ENCODE data around the gene CNOT8. TPM values are rescaled to one million over a fixed set of nuclear protein-coding genes. Genes with fewer than 3 reads are reported as not detected.
A peak's percentile ranks its signal among the peaks of the same experiment; 100 is the strongest.

Gene CNOT8
- total and polyA plus RNA-seq, 7 experiments from 2014 or later: 79.8 to 198 (median 104) TPM

GRCh38 chr5:154878642-154879335 is 20.4 kb downstream of the CNOT8 start:
- intact Hi-C loops (cut with micrococcal nuclease): no loop called here
- Mint-ChIP-seq H3K27me3 (no peaks in the 10 kb centered on the region), H3K4me3 (no peak overlapping the region), H3K27ac (peak overlapping the region in 2 of 9 donors; percentile 49 to 71), H3K36me3 (peaks cover 40 to 79% (median 78%) of the 10 kb centered on the region in 5 donors), H3K9me3 (peaks cover 11 to 64% (median 26%) of the 10 kb centered on the region in 11 donors), H3K4me1 (peaks cover 0 to 2% (median 0%) of the 10 kb centered on the region in 7 donors)
- no peak for ATAC-seq
- Histone ChIP-seq H3K4me1 (ENCODE audit: control insufficient read depth in 2 of 2, insufficient read depth in 2 of 2, low read length in 2 of 2) (no peaks in the 10 kb centered on the region), H3K4me3 (ENCODE audit: low read length) (no peak overlapping the region), H3K27me3 (ENCODE audit: control insufficient read depth in 2 of 2, insufficient read depth in 2 of 2, low read length in 2 of 2) (no peaks in the 10 kb centered on the region), H3K27ac (ENCODE audit: low read depth, low read length) (no peak overlapping the region), H3K9me3 (ENCODE audit: control insufficient read depth in 2 of 3, low read length in 3 of 3) (peaks cover 0 to 22% (median 7%) of the 10 kb centered on the region in 3 experiments), H3K36me3 (ENCODE audit: control insufficient read depth in 2 of 3, insufficient read depth in 3 of 3, low read length in 3 of 3) (peaks cover 4 to 40% (median 11%) of the 10 kb centered on the region in 3 experiments)
- ChIA-PET POLR2A (interaction anchor here (0.7 kb wide), 1 partner anchor 15 kb away, joined by 7 read pairs; no protein-coding TSS in a partner anchor), CTCF (no interaction called here)
- DNase-seq: no peak

DNA sequence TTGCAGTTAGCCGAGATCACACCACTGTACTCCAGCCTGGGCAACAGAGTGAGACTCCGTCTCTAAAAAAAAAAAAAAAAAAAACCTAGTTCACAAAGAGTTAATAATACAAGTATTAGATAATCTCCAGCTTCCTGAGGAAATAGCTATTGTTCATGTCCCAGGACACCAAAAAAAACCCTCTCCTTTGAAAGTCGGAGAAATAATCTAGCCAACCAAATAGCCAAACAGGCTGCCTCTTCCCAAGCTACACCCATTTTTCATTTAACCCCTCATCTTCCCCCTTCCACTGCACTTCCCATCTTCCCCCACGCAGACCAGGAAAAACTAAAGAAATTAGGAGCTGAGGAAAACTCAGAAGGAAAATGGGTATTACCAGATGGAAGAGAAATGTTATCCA is 23.6 kb downstream of the CNOT8 start:
- no peak overlapping the region for H3K4me3 ChIP-seq (ENCODE audit: low read length)
- DNase-seq: no peak
- H3K36me3 Mint-ChIP-seq: peaks cover 29 to 82% (median 80%) of the 10 kb centered on the region in 5 donors
- intact Hi-C loops (cut with micrococcal nuclease): no loop called here
- H3K27me3 Mint-ChIP-seq: no peaks in the 10 kb centered on the region
- peaks cover 0 to 16% (median 0%) of the 10 kb centered on the region in 3 experiments for H3K36me3 ChIP-seq (ENCODE audit: control insufficient read depth in 2 of 3, insufficient read depth in 3 of 3, low read length in 3 of 3)
- peaks cover 0 to 2% (median 0%) of the 10 kb centered on the region in 7 donors for H3K4me1 Mint-ChIP-seq
- peaks cover 0 to 52% (median 25%) of the 10 kb centered on the region in 3 experiments for H3K9me3 ChIP-seq (ENCODE audit: control insufficient read depth in 2 of 3, low read length in 3 of 3)
- no peak overlapping the region for H3K27ac ChIP-seq (ENCODE audit: low read depth, low read length)
- H3K4me1 ChIP-seq (ENCODE audit: control insufficient read depth in 2 of 2, insufficient read depth in 2 of 2, low read length in 2 of 2): no peaks in the 10 kb centered on the region
- peaks cover 8 to 85% (median 52%) of the 10 kb centered on the region in 11 donors for H3K9me3 Mint-ChIP-seq
- no peak overlapping the region for H3K4me3 Mint-ChIP-seq
- H3K27me3 ChIP-seq (ENCODE audit: control insufficient read depth in 2 of 2, insufficient read depth in 2 of 2, low read length in 2 of 2): no peaks in the 10 kb centered on the region
- H3K27ac Mint-ChIP-seq: no peak overlapping the region
- ATAC-seq: no peak
- ChIA-PET CTCF (interaction anchor here (0.9 kb wide), 1 partner anchor 232 kb away, joined by 4 read pairs; no protein-coding TSS in a partner anchor), POLR2A (no interaction called here)

GRCh38 chr5:154884424-154884823 is 26.0 kb downstream of the CNOT8 start:
- ChIA-PET POLR2A (no interaction called here), CTCF (no interaction called here)
- intact Hi-C loops (cut with micrococcal nuclease): no loop called here
- Mint-ChIP-seq H3K27ac (no peak overlapping the region), H3K36me3 (peaks cover 36 to 94% (median 89%) of the 10 kb centered on the region in 5 donors), H3K4me3 (no peak overlapping the region), H3K9me3 (peaks cover 5 to 83% (median 44%) of the 10 kb centered on the region in 11 donors), H3K4me1 (peaks cover 0 to 2% (median 0%) of the 10 kb centered on the region in 7 donors), H3K27me3 (no peaks in the 10 kb centered on the region)
- Histone ChIP-seq H3K27me3 (ENCODE audit: control insufficient read depth in 2 of 2, insufficient read depth in 2 of 2, low read length in 2 of 2) (no peaks in the 10 kb centered on the region), H3K36me3 (ENCODE audit: control insufficient read depth in 2 of 3, insufficient read depth in 3 of 3, low read length in 3 of 3) (peaks cover 0 to 32% (median 3%) of the 10 kb centered on the region in 3 experiments), H3K4me3 (ENCODE audit: low read length) (no peak overlapping the region), H3K9me3 (ENCODE audit: control insufficient read depth in 2 of 3, low read length in 3 of 3) (peaks cover 0 to 36% (median 17%) of the 10 kb centered on the region in 3 experiments), H3K27ac (ENCODE audit: low read depth, low read length) (no peak overlapping the region), H3K4me1 (ENCODE audit: control insufficient read depth in 2 of 2, insufficient read depth in 2 of 2, low read length in 2 of 2) (no peaks in the 10 kb centered on the region)
- no peak for ATAC-seq
- no peak for DNase-seq

DNA sequence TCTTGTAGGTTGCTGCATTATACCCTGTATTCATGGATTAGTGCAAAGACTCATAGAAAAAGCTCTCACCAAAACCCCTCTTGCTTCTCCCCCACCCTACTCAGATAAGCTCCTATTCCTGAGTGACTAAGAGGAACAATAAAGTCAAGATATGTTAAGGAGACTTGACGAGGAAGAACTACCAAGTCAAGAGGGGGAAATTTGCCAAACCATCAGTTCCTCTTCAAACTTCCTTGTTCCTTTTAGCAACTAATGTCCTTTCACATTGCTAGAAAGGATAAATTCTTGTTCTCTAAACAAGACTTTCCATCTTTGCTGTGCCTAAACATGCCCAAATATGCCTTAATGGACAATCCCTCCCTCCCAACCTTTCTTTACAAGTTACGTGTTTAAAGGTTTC is 27.0 kb downstream of the CNOT8 start:
- Histone ChIP-seq H3K27me3 (ENCODE audit: control insufficient read depth in 2 of 2, insufficient read depth in 2 of 2, low read length in 2 of 2) (no peaks in the 10 kb centered on the region), H3K36me3 (ENCODE audit: control insufficient read depth in 2 of 3, insufficient read depth in 3 of 3, low read length in 3 of 3) (peaks cover 0 to 41% (median 3%) of the 10 kb centered on the region in 3 experiments), H3K4me3 (ENCODE audit: low read length) (no peak overlapping the region), H3K27ac (ENCODE audit: low read depth, low read length) (no peak overlapping the region), H3K4me1 (ENCODE audit: control insufficient read depth in 2 of 2, insufficient read depth in 2 of 2, low read length in 2 of 2) (no peaks in the 10 kb centered on the region), H3K9me3 (ENCODE audit: control insufficient read depth in 2 of 3, low read length in 3 of 3) (peaks cover 0 to 36% (median 17%) of the 10 kb centered on the region in 3 experiments)
- no peak overlapping the region for H3K4me3 Mint-ChIP-seq
- H3K27ac Mint-ChIP-seq: no peak overlapping the region
- ChIA-PET POLR2A (no interaction called here), CTCF (no interaction called here)
- DNase-seq (no peak), ATAC-seq (peak; percentile 26)
- intact Hi-C loops (cut with micrococcal nuclease): no loop called here
- peaks cover 4 to 77% (median 35%) of the 10 kb centered on the region in 11 donors for H3K9me3 Mint-ChIP-seq
- H3K27me3 Mint-ChIP-seq: no peaks in the 10 kb centered on the region
- peaks cover 0 to 1% (median 0%) of the 10 kb centered on the region in 7 donors for H3K4me1 Mint-ChIP-seq
- peaks cover 34 to 91% (median 86%) of the 10 kb centered on the region in 5 donors for H3K36me3 Mint-ChIP-seq

- Histone ChIP-seq H3K27me3 (ENCODE audit: control insufficient read depth in 2 of 2, insufficient read depth in 2 of 2, low read length in 2 of 2) (no peaks in the 10 kb centered on the region), H3K36me3 (ENCODE audit: control insufficient read depth in 2 of 3, insufficient read depth in 3 of 3, low read length in 3 of 3) (peaks cover 3 to 94% (median 26%) of the 10 kb centered on the region in 3 experiments), H3K4me3 (ENCODE audit: low read length) (no peak overlapping the region), H3K9me3 (ENCODE audit: control insufficient read depth in 2 of 3, low read length in 3 of 3) (peaks cover 0 to 3% (median 0%) of the 10 kb centered on the region in 3 experiments), H3K4me1 (ENCODE audit: control insufficient read depth in 2 of 2, insufficient read depth in 2 of 2, low read length in 2 of 2) (no peaks in the 10 kb centered on the region), H3K27ac (ENCODE audit: low read depth, low read length) (no peak overlapping the region)
- ChIA-PET CTCF (no interaction called here), POLR2A (no interaction called here)
- no peak for ATAC-seq
- Mint-ChIP-seq H3K27me3 (no peaks in the 10 kb centered on the region), H3K27ac (peak overlapping the region in 2 of 9 donors; percentile 32 to 60), H3K36me3 (peaks cover 22 to 75% (median 61%) of the 10 kb centered on the region in 5 donors), H3K9me3 (peaks cover 0 to 19% (median 3%) of the 10 kb centered on the region in 11 donors), H3K4me1 (peaks cover 0 to 7% (median 0%) of the 10 kb centered on the region in 7 donors), H3K4me3 (no peak overlapping the region)
- intact Hi-C loops (cut with micrococcal nuclease): no loop called here
- no peak for DNase-seq
Observed at GRCh38 chr5:154892369-154892771, 33.9 kb downstream of the CNOT8 start.

- Mint-ChIP-seq H3K4me3 (no peak overlapping the region), H3K9me3 (peaks cover 0 to 11% (median 0%) of the 10 kb centered on the region in 11 donors), H3K36me3 (peaks cover 14 to 67% (median 55%) of the 10 kb centered on the region in 5 donors), H3K4me1 (peaks cover 0 to 7% (median 0%) of the 10 kb centered on the region in 7 donors), H3K27me3 (no peaks in the 10 kb centered on the region), H3K27ac (no peak overlapping the region)
- H3K4me3 ChIP-seq (ENCODE audit: low read length): no peak overlapping the region
- POLR2A ChIA-PET: no interaction called here
- no peaks in the 10 kb centered on the region for H3K27me3 ChIP-seq (ENCODE audit: control insufficient read depth in 2 of 2, insufficient read depth in 2 of 2, low read length in 2 of 2)
- no peak for ATAC-seq
- no peak overlapping the region for H3K27ac ChIP-seq (ENCODE audit: low read depth, low read length)
- CTCF ChIA-PET: no interaction called here
- H3K4me1 ChIP-seq (ENCODE audit: control insufficient read depth in 2 of 2, insufficient read depth in 2 of 2, low read length in 2 of 2): no peaks in the 10 kb centered on the region
- intact Hi-C loops (cut with micrococcal nuclease): no loop called here
- DNase-seq: no peak
- H3K36me3 ChIP-seq (ENCODE audit: control insufficient read depth in 2 of 3, insufficient read depth in 3 of 3, low read length in 3 of 3): peaks cover 5 to 91% (median 23%) of the 10 kb centered on the region in 3 experiments
- H3K9me3 ChIP-seq (ENCODE audit: control insufficient read depth in 2 of 3, low read length in 3 of 3): no peaks in the 10 kb centered on the region
Observed at GRCh38 chr5:154893381-154893780, 35.0 kb downstream of the CNOT8 start.
